Tibial nerve (tissue), 3 donors: Measurements from ENCODE around the gene TUBE1.

Experiments used
- POLR2A ChIP-seq, 2 donors: fragments of 450-650 bp; IDR thresholded peaks; one replicate each; pipeline ENCODE4 v1.6.1; 2017; ENCODE audit warnings: antibody characterized with exemption in 2 of 2, mild to moderate bottlenecking in 2 of 2, moderate library complexity in 2 of 2
- TF ChIP-seq, protein P1 (sequence below), 5 experiments: fragments of 200-600 bp in 3 of 5; fragments of 450-650 bp in 2 of 5; sonication (generic) in 3 of 5; IDR thresholded peaks; one replicate each; pipeline ENCODE4 v1.5.1; 2016 to 2019; ENCODE audit warnings: antibody characterized with exemption in 5 of 5, mild to moderate bottlenecking in 3 of 5, moderate library complexity in 2 of 5

DNA sequence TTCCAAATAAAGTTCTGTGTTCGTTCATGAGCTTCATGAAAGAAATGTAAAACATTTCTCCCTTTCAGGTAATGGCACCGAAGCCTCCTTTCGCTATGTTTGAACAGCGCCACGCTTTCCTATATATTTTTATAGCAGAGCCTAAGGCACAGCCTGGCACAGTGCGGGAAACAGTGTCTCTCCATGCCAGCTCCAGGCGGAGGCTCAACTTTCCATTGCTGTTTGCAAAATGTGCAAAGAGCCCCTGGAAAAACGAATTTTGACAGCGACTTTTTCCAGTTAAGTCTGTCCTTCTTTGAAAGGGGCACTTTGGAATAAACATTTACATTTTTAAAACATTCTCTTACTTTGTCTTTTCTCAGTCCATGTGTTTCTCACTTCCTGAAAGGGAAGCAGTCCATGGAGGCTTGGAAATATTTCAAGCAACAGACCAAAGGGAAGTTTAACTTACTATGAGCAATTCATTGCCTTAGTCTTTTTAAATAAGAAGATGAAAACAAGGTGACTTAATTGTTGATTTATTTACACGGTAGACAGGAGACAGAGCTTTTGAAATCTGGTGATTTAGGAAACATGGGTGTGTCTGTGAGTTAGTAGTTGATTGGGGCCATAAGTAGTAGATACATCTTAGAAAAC, 32.6 kb downstream of the TUBE1 start:
- TF ChIP-seq, protein P1, sequence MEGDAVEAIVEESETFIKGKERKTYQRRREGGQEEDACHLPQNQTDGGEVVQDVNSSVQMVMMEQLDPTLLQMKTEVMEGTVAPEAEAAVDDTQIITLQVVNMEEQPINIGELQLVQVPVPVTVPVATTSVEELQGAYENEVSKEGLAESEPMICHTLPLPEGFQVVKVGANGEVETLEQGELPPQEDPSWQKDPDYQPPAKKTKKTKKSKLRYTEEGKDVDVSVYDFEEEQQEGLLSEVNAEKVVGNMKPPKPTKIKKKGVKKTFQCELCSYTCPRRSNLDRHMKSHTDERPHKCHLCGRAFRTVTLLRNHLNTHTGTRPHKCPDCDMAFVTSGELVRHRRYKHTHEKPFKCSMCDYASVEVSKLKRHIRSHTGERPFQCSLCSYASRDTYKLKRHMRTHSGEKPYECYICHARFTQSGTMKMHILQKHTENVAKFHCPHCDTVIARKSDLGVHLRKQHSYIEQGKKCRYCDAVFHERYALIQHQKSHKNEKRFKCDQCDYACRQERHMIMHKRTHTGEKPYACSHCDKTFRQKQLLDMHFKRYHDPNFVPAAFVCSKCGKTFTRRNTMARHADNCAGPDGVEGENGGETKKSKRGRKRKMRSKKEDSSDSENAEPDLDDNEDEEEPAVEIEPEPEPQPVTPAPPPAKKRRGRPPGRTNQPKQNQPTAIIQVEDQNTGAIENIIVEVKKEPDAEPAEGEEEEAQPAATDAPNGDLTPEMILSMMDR (IDR thresholded peaks at IDR 0.05), result no peak
- TF ChIP-seq POLR2A (IDR thresholded peaks at IDR 0.05), result no peak
